Measurements from ENCODE around the gene METTL9.
"Not testable (repeated sequence)": the region's sequence is repeated elsewhere in the genome, so short reads cannot be mapped to it uniquely, and the experiment has no call there.

Gene METTL9

GRCh38 chr16:21599122-21600030, at the start of gene METTL9:
Gene METTL9 (plus strand): TSS chr16:21599577. CDS start chr16:21599734, 157 bp downstream.
- DNase-seq: peak; percentile 24

- not testable (repeated sequence) for DNase-seq
Measured at GRCh38 chr16:21549975-21550374, 49.4 kb upstream of the METTL9 start.

GRCh38 chr16:21550435-21550834, 48.9 kb upstream of the METTL9 start:
- not testable (repeated sequence) for DNase-seq

- not testable (repeated sequence) for DNase-seq
Measured at GRCh38 chr16:21551076-21551475, 48.3 kb upstream of the METTL9 start.

GRCh38 chr16:21551600-21551999, 47.8 kb upstream of the METTL9 start:
- DNase-seq: not testable (repeated sequence)

- DNase-seq: not testable (repeated sequence)
Measured at GRCh38 chr16:21553481-21554296, 45.7 kb upstream of the METTL9 start.

GRCh38 chr16:21554795-21555585, 44.4 kb upstream of the METTL9 start:
- DNase-seq: no peak

GRCh38 chr16:21555621-21556020, 43.8 kb upstream of the METTL9 start:
- not testable (repeated sequence) for DNase-seq

GRCh38 chr16:21556026-21556595, 43.3 kb upstream of the METTL9 start:
- not testable (repeated sequence) for DNase-seq

- not testable (repeated sequence) for DNase-seq
Measured at GRCh38 chr16:21556651-21557241, 42.6 kb upstream of the METTL9 start.

GRCh38 chr16:21560462-21560861, 38.9 kb upstream of the METTL9 start:
- no peak for DNase-seq

- no peak for DNase-seq
Measured at GRCh38 chr16:21563676-21564075, 35.7 kb upstream of the METTL9 start.

GRCh38 chr16:21564367-21564766, 35.0 kb upstream of the METTL9 start:
- not testable (repeated sequence) for DNase-seq

- DNase-seq: no peak
Measured at GRCh38 chr16:21565507-21565860, 33.9 kb upstream of the METTL9 start.

- DNase-seq: no peak
Measured at GRCh38 chr16:21565861-21566669, 33.3 kb upstream of the METTL9 start.

- DNase-seq: no peak
Measured at GRCh38 chr16:21566891-21567414, 32.4 kb upstream of the METTL9 start.

- not testable (repeated sequence) for DNase-seq
Measured at GRCh38 chr16:21567496-21567895, 31.9 kb upstream of the METTL9 start.

GRCh38 chr16:21568502-21569189, 30.7 kb upstream of the METTL9 start:
- DNase-seq: no peak

- no peak for DNase-seq
Measured at GRCh38 chr16:21570676-21571017, 28.7 kb upstream of the METTL9 start.

- DNase-seq: not testable (repeated sequence)
Measured at GRCh38 chr16:21573506-21573905, 25.9 kb upstream of the METTL9 start.
